Measurements from ENCODE around the gene PCBP3. TPM values are rescaled to one million over a fixed set of nuclear protein-coding genes. Genes with fewer than 3 reads are reported as not detected.

PCBP3 gene
- total RNA-seq, 1 experiment from 2014 or later, result 10.9 TPM

- H4K91ac ChIP-seq (ENCODE audit: insufficient read length, low read depth, low read length), result no peak overlapping the region
- H2BK120ac ChIP-seq (ENCODE audit: low read depth, low read length, poor library complexity, severe bottlenecking), result no peak overlapping the region
- no peak overlapping the region for H3K4ac ChIP-seq (ENCODE audit: low read depth, low read length)
- no peak overlapping the region for H2AFZ ChIP-seq (ENCODE audit: low read length)
- H4K20me1 ChIP-seq (ENCODE audit: control insufficient read depth, insufficient read depth, insufficient read length), result no peaks in the 10 kb centered on the region
- Mint-ChIP-seq H3K9me3 (0 out of 5 replicates have a peak, but pooled peaks cover 0 to 2% of the 10 kb centered on the region in 2 experiments), H3K4me3 (no peak overlapping the region), H3K36me3 (ENCODE audit: insufficient read depth in 1 of 3, low read depth in 3 of 3) (no peaks in the 10 kb centered on the region), H3K27ac (no peak overlapping the region), H3K4me1 (peaks cover 3 to 4% of the 10 kb centered on the region in 2 experiments; a peak in 3 of 4 replicates), H3K27me3 (ENCODE audit: low read depth) (peaks cover 30% of the 10 kb centered on the region)
- no peaks in the 10 kb centered on the region for H3K79me1 ChIP-seq (ENCODE audit: insufficient read depth, low read depth, low read length, poor library complexity, severe bottlenecking)
- no peaks in the 10 kb centered on the region for H3K27me3 ChIP-seq (ENCODE audit: insufficient read depth, low read length)
- H3K4me1 ChIP-seq (ENCODE audit: insufficient read depth, low read length), result no peaks in the 10 kb centered on the region
- peak; percentile 22 for DNase-seq
- no peak overlapping the region for H2BK12ac ChIP-seq (ENCODE audit: insufficient read length, low read depth, low read length)
- H3K23me2 ChIP-seq (ENCODE audit: insufficient read length, low read depth, low read length, poor library complexity, severe bottlenecking), result no peaks in the 10 kb centered on the region
- H4K8ac ChIP-seq (replicated peaks; ENCODE audit: insufficient read length, low read depth, low read length), result no peak overlapping the region
- no peak overlapping the region for H3K27ac ChIP-seq (ENCODE audit: insufficient read length, low read depth, low read length)
- H2BK20ac ChIP-seq (ENCODE audit: low read depth, low read length, poor library complexity, severe bottlenecking), result no peak overlapping the region
- H3K4me2 ChIP-seq (ENCODE audit: insufficient read depth, insufficient read length, low read length), result no peak overlapping the region
- no peak overlapping the region for H3K14ac ChIP-seq (ENCODE audit: insufficient read depth, low read length)
- H3K79me2 ChIP-seq (ENCODE audit: insufficient read depth, low read length), result no peaks in the 10 kb centered on the region
- no peak overlapping the region for H4K5ac ChIP-seq (ENCODE audit: insufficient read length, low read depth, low read length)
- no peak overlapping the region for H3K56ac ChIP-seq (ENCODE audit: insufficient read length, low read depth, low read length)
- no peak overlapping the region for H2BK5ac ChIP-seq (ENCODE audit: insufficient read length, low read length)
- H2AK5ac ChIP-seq (ENCODE audit: insufficient read length, low read length), result no peak overlapping the region
- no peak overlapping the region for H3K23ac ChIP-seq (ENCODE audit: insufficient read length, low read depth, low read length)
- no peak for TF ChIP-seq CTCF (conservative IDR thresholded peaks at IDR 0.05)
- H3K9me3 ChIP-seq (ENCODE audit: control insufficient read depth, low read depth, low read length), result no peaks in the 10 kb centered on the region
- H3K18ac ChIP-seq (ENCODE audit: insufficient read length, low read depth, low read length), result no peak overlapping the region
- WGBS (ENCODE audit: extremely low coverage, insufficient read length, low lambda C conversion rate), result no CpG with 5 or more reads among the region's 19 CpGs
- H2BK15ac ChIP-seq (ENCODE audit: low read depth, low read length), result no peak overlapping the region
- H3K9ac ChIP-seq (ENCODE audit: extremely low read depth, insufficient read length, low read length), result no peak overlapping the region
- no peak overlapping the region for H3T11ph ChIP-seq (ENCODE audit: low read length)
Measured at GRCh38 chr21:45622416-45623097, 21.0 kb upstream of the PCBP3 start.
